Fibroblast of mammary gland (primary cell): ENCODE measurements around the gene GFRA4.

Experiments
- DNase-seq: peaks from one replicate; pipeline ENCODE4 v3.0.0-alpha.2; 2010; ENCODE audit warnings: low read depth
- H3K4me3 ChIP-seq: 2 replicates; pipeline ENCODE4 v1.5.1; 2011; ENCODE audit warnings: low read depth, mild to moderate bottlenecking, low read length, moderate library complexity; ENCODE audit not compliant: control insufficient read depth
- CTCF ChIP-seq: conservative IDR thresholded peaks from 2 replicates; pipeline ENCODE4 v1.5.1; 2011; ENCODE audit warnings: low read depth, low read length, inconsistent platforms; ENCODE audit not compliant: control insufficient read depth, insufficient read depth

Gene GFRA4

GRCh38 chr20:3706774-3707507 lies 43.7 kb upstream of the GFRA4 start:
- DNase-seq = peak; percentile 30
- no peak overlapping the region for H3K4me3 ChIP-seq
- TF ChIP-seq CTCF = no peak

GRCh38 chr20:3705970-3706739 lies 43.0 kb upstream of the GFRA4 start:
- no peak for DNase-seq
- no peak overlapping the region for H3K4me3 ChIP-seq

GRCh38 chr20:3705491-3705969 lies 42.3 kb upstream of the GFRA4 start:
- DNase-seq = no peak
- no peak for TF ChIP-seq CTCF
- H3K4me3 ChIP-seq = no peak overlapping the region

More at GRCh38 chr20:3705970-3706739, 43.0 kb upstream of the GFRA4 start:
- no peak for TF ChIP-seq CTCF

- TF ChIP-seq CTCF = no peak
These were observed 40.9 kb upstream of the GFRA4 start for GRCh38 chr20:3704087-3704486.

GRCh38 chr20:3702611-3703391 lies 39.6 kb upstream of the GFRA4 start:
- DNase-seq = no peak
- no peak overlapping the region for H3K4me3 ChIP-seq
- TF ChIP-seq CTCF = no peak

More at GRCh38 chr20:3704087-3704486, 40.9 kb upstream of the GFRA4 start:
- DNase-seq = no peak
- no peak overlapping the region for H3K4me3 ChIP-seq
